SU-DHL-6 (cell line): Measurements from ENCODE around the gene FXYD3.

Experiments
- CTCF ChIP-seq: fragments of 200-600 bp; sonication (generic); IDR thresholded peaks from one replicate; pipeline ENCODE4 v1.5.1; 2017; ENCODE audit warnings: antibody characterized with exemption, mild to moderate bottlenecking, low read length, moderate library complexity; ENCODE audit not compliant: insufficient read depth, poor library complexity, severe bottlenecking
- EZH2phosphoT487 ChIP-seq: fragments of 200-600 bp; sonication (generic), shearing (Covaris generic); conservative IDR thresholded peaks from 2 replicates; pipeline ENCODE4 v1.6.1; 2018; ENCODE audit warnings: mild to moderate bottlenecking, antibody characterized with exemption, low read length, moderate library complexity, mixed read lengths

- TF ChIP-seq CTCF (no peak), EZH2phosphoT487 (no peak)
Observed at GRCh38 chr19:35151273-35152065, 35.8 kb downstream of the FXYD3 start.
